NCI-H226 (cell line): ENCODE data around the gene PLN.
A peak's percentile ranks its signal among the peaks of the same experiment; 100 is the strongest.

Source experiments
- DNase-seq: peaks from one replicate; pipeline ENCODE4 v3.0.0-alpha.2; 2015

Gene PLN

DNA sequence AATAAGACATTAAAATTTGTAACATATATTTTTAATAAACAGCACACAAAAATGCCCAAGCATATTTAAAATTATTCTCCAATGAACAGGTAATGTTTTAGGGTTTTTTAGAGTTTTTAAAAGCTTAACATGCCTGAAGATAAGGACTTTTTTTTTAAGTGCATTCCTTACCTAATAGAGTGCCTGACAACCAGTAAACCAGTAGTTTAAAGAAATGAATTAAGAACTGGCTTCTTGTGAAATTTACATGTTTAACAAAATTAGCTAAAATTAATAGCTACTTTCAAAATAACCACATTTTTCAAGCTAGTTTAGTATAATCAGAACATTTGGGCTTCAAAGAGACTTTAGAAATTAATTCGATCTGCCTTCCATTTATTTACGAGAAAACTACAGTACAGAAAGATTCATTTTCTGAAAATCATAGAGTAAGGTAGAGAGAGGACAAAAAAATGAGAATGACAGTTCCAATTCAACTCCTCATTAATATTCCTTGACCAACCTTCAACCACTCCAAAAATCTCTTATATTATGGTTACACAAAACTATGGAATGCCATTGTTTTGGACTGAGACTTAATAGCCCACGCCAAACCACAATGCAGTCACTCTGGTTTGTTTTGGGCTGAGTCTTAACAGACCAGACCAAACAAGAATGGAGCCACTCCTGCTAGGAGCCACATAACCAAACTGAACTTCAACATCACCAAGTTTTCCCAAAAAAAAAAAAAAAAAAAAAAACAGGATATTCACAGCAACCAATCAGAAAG lies 5.7 kb upstream of the PLN start:
- peak; percentile 51 for DNase-seq

DNA sequence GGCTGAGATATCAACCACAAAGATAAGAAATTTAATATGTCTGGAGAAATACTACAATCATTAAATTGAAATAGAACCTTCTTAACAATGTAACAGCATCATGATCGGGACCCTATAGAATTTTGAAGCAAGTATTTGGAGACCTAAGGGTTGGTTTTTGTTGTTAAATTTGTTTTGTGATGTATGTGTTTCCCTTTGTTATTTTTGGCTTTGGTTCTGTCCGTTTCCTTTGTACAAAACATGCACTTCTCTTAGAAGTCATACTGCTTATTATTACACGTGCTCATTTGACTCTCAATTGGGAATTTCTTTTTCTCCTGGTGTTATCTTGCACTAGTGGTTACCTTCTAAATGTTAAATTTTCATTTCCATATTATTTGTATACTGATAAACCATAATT lies 4.0 kb upstream of the PLN start:
- no peak for DNase-seq

DNA sequence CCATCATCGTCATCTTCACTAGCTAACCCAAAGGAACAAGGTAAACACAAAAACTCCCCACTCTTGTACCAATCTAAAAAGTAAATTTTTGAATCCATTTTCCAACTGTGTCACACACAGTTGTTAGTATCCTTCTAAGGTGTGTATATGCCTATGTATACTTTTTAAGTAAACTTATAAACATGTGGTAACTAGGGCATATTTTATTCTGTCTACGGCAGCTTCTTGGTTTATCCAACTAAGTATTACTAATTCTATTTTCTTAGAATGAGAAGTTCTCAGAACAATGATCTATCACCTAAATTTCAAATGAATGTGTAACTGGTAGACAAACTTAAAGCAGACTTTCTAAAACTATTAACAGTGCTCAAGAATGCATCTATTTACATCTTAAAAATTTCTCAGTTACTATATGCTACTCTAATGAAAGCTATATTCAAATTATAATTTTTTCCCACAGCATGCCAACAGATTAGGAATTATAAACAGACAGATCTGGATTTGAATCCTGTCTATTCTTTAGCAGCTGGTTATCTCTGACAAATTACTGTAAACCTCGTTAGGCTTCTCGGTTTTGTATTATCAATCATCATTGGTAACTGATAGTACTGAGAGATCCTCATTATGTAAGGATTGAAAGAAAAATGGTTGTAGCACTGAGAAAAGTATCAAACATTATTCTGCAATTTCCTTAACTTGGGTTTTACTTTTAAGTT lies 1.8 kb upstream of the PLN start:
- no peak for DNase-seq

DNA sequence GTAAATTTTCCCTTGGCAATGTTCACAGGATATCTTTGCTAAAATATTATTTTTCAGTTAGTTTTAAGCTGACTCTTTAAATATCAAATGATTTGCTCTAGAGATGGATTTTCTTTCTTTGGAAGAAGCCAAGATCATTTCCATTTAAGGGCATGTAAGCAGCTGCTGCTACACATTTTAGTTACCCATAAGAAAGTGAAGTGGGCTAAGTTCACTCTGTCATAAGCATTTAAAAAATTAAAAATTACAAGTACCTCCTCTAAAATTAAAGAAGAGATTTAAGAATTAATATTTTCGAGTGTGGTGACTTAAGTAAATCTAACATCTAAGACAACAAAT lies 1.2 kb upstream of the PLN start:
- no peak for DNase-seq

DNA sequence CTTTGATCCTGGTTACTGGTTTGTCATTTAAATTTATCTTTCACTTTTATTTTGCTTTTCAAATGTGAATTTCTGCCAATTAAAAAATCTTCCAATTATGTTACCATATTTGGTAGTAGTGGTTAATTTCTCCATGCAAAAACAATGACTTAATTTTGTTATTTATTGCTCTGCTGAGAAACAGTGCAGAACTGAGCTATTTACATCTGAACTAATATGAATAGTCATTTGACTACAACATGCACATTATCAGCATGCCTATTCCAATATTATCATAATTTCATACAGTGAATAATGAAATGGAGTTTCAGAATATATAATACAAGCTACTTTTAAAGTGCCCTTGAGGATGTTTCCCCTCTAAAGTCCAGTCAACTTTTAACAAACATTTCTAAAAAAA lies 517 bp downstream of the PLN start:
- no peak for DNase-seq

DNA sequence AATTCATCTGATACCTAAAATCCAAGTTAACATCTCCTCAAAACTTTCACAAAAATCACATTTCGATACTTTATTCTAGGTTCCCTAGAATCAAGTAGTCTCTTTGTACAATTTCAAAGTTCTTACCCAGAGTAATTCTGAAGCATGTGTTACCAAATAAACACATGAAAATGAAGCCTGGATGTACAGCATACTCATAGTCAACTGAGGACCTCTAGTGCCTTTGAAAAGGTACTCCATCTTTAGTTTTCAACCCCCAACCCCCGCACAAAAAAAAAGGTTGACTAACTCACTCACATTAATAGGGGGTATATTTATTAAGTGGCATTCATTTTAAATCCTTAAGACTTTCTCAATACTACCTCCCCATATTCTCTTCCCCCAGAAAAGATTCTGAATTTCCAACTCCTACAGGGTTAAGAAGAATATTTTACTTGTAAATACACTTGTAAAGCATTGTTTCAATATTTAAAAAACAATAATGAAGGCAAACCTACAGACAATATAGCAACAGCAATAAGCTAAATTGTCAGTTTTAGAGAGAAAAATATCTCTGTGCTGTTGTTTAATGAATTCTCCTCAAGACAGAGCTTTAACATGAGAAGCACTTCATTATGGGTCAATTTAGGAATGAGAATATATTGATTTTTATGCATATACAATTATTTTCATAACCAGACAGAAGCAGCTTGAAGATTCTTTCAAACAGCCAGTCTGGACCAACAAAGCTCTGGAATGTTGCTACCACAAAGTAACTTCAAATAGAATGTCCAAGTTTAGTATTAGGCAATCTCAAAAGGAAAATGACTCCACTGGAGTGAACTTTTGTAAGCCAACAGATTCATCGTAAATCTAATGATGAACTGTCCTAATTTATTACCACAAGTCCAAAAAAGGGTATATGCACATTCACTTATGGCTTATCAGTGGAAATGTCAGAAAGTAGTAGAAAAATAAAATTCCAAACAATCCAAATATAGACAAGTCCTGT lies 3.3 kb downstream of the PLN start:
- DNase-seq: peak; percentile 43

DNA sequence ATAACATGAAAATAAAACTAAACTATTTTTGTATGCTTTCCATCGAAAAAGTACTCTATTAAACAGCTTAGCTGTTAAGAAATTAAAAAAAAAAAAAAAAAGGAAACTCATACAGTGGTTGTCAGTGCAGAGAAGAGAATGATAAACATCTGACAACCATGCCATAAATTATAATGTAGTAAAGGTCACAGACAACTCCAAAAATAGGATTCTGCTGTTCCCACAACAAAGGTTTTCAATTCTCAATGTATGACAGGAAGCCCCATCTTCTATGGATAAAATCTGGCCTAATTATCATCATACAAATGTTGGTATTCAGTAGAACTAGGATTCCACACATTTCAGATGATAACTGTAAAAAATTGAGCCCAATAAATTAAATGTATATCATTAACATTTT lies 5.0 kb downstream of the PLN start:
- no peak for DNase-seq

DNA sequence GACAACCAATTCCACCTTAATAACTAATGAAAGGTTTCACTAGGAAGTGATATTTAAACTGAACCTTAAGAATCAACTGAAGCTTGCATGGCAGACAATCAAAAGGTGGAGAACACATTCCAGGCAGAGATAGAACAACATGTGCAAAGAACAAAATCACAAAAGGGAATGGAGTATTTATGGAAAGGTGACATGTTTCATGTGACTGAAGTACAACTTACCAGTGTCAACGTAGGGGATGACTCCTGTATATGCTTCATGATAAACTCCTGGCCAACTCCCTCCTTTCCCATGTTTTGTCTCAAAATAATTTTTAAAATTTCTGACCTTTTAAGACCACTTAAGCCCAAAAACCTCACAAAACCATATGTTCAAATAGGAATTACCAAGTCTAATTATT lies 6.6 kb downstream of the PLN start:
- DNase-seq: no peak

DNA sequence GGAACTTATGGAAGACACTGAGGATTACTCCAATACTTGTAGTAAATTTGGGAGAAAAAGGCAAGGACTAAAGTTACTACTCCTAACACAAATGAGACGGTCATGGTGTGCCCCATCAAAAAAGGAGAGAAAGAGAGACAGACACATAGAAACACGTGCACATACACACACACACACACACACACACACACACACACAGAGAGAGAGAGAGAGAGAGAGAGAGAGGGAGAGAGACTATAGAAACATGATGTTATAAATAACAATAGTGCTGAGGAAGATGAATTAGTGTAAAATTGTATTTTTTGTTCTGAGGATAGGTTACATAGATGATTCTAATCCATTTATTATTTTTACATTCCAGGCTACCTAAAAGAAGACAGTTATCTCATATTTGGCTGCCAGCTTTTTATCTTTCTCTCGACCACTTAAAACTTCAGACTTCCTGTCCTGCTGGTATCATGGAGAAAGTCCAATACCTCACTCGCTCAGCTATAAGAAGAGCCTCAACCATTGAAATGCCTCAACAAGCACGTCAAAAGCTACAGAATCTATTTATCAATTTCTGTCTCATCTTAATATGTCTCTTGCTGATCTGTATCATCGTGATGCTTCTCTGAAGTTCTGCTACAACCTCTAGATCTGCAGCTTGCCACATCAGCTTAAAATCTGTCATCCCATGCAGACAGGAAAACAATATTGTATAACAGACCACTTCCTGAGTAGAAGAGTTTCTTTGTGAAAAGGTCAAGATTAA lies 10.5 kb downstream of the PLN start:
- DNase-seq: no peak

DNA sequence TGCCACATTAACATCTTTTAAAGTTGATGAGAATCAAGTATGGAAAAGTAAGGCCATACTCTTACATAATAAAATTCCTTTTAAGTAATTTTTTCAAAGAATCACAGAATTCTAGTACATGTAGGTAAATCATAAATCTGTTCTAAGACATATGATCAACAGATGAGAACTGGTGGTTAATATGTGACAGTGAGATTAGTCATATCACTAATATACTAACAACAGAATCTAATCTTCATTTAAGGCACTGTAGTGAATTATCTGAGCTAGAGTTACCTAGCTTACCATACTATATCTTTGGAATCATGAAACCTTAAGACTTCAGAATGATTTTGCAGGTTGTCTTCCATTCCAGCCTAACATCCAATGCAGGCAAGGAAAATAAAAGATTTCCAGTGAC lies 11.6 kb downstream of the PLN start:
- no peak for DNase-seq

DNA sequence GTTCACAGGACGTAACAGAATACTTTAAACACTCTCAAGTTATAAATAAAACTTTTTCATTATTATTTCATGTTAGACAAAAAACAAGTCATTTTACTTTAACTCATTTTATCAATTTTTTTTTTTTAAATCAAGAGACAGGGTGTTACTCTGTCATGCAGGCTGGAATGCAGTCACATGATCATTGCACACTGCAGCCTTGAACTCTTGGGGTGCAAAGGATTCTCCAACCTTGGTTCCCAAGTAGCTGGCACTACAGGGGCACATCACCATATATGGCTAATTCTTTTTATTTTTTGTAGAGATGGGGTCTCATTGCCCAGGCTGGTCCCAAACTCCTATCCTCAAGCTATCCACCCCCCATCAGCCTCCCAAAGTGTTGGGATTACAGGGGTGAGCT lies 14.2 kb downstream of the PLN start:
- DNase-seq: no peak

DNA sequence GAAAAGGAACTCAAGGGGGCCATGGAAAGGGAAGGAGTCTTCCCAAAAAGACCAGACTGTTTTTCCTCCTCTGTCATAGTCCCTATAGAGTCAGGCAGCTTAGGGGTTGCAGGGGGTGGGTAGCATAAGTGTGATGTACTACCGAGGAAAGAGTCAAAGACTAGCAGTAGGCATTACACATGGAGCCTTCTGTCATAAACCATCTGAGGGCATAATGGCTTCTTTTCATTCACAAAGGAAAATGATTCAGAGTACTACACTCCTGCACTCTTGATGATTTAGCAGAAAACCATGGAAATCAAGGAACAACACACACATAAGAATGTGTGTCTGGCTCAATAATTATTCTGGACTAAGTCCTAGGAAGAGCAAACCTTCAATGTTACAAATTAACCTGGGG lies 14.9 kb downstream of the PLN start:
- DNase-seq: peak; percentile 13

DNA sequence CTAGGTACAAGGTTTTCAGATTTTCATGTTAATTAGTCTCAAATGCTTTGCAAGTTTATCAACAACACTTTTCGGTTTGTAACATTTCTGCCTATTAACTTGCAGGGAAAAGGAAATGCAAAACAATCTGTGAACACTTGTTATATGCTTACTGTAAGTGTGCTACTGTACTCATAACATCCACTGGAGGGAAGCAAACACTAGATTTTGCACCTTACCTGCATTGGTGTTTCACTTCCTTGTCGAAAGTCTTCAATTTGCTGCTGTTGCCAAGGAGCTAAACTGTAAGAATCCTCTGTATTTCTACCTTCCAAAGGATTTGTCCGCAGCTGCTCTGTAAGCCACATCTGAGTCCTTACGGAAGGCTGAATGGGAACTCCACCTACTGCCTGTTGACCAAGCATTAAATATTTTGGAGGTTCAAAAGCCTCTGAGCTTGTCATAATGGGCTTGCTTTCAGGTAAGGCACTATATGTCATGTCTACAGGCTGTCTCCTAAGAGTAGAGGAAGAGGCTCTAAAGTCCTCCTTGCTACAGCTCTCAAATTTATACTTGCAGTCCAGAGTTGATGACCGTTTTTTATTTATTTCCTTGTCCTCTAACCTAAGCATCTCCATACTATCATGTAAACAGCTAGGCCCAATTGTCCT lies 17.3 kb downstream of the PLN start:
- no peak for DNase-seq

DNA sequence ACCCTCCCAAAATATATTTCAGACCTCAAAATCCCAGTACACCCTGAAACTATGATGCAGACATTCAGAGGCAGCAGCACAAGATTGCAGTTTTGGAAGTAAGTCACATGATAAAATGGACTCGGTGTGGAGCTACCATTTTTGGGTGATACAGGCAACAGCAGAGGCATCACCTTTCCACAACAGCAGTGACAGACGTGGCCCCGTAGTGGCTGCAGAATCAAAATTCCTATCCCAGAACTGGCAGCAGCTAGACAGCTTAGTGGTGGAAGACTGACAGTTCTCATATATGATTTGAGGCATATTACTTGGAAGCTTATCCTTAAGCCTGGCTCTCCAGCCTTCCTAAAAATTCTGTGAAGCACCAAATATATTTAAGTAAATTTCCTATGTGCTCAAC lies 19.9 kb downstream of the PLN start:
- DNase-seq: no peak

DNA sequence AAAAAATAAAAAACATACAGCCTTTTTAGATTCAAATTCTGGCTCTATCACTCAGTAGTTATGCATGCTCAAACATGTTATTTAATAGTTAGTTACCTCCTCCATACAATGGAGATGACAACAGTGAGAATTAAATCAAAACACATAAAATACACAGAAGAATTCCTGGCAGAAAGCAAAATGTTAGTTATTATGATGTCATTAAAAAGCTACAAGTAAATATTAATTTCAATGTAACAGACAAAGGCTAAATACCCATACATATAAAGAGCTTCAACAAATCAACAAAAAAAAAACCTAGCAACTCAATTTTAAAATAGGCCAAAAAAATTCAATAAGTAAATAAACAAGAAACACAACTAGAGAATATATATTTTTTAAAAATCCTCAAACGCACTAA lies 21.4 kb downstream of the PLN start:
- no peak for DNase-seq

DNA sequence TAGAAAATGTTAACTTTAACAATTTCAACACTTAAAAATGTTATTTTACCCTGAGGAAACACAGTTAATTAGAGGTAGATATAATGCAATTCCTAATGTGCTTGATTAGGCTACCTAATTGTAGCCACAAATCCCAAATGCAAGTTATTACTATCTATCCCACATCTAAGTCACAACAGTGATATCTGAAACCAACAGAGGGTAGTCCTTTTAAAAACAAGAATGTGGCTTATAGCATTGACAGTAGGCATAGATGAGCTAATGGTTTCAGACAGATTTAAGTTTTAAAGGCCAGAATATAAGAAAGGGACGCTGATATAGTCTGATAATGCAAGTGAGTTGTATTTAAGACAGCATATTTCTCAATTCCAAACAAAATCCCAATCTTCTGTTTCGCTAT lies 23.0 kb downstream of the PLN start:
- DNase-seq: no peak

DNA sequence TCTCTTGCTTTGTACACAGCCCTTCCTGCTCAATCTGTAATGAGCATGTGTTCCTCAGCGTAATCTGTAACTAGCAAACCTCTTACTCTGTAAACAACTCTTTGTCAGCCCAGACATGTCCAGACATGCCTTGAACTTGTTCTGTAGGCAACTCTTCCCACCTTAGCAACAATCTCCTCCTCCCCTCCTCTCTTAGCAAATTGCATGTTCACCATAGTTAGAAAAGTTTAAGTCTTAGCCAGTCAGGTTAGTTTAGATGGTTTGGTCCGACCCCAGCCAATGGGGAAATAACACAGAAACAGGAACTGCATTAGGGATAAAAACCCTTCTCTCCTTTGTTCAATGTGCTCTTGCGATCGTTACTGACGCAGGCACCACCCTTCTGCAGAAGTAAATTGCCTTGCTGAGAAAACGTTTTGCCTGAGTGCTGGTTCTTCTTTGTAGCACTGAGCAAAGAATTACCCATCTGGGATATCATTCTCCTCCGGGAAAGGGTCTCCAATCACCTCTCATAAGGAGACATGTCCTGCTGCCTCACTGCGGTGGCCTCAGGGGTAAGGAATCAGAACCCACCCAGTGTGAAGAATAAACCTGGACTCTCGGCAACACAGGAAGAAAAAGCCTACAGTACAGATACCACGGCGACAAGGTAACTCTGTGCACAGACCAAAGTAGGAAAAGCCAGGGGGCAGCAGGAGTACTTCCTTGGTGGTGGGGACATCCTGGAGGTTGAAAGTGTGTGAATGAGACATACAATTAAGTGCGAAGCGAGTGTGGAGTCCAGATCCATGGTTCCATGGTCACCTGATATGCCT lies 26.2 kb downstream of the PLN start:
- DNase-seq: no peak

DNA sequence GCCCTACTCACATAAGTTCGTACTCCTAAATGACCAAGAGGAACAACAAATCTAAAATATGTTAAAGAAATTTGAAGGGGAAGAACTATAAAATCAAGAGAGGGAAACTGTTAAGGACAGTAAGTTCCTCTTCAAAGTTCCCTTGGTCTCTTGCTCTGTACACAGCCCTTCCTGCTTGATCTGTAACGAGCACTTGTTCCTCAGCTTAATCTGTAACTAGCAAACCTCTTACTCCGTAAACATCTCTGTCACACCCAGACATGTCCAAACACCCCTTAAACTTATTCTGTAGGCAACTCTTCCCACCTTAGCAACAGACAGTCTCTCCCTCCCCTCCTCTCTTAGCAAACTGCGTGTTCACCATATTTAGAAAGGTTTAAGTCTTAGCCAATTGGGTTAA lies 29.9 kb downstream of the PLN start:
- no peak for DNase-seq

DNA sequence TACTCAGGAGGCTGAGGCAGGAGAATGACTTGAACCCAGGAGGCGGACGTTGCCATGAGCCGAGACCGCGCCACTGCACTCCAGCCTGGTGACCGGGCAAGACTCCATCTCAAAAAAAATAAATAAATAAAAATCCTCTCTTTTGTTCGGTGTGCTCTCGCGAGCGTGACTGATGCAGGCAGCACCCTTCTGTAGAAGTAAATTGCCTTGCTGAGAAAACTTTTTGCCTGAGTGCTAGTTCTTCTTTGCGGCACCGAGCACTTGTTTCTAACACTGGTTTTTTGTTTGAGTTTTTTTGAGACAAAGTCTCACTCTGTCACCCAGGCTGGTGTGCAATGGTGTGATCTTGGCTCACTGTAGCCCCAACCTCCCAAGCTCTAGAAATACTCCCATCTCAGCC lies 30.5 kb downstream of the PLN start:
- DNase-seq: no peak

DNA sequence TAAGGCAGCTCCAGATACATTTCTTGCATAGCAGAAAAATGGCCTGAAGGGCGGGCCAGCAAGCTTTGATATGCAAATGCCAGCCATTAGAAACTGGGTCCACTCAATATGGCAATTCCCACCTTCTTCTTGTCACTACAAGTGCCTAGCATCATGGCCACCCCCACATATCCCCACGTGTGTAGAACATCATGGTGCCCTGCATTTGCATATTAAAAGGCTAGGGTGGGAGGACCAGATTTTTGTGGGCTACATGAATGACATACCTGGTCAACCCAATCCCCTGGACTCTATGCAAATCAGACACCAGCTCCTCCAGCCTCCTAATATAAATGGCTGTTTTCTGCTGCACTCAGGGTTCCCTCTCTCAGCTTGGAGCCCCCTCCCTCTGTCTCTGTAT lies 31.7 kb downstream of the PLN start:
- no peak for DNase-seq
